VCaP (cell line): Measurements from ENCODE around the gene SPOCD1.

Experiments used
- H3K27ac ChIP-seq: fragments of 450-650 bp; 2 replicates; pipeline ENCODE4 v1.5.1; 2017
- CTCF ChIP-seq: fragments of 450-650 bp; conservative IDR thresholded peaks from 2 replicates; pipeline ENCODE4 v1.5.1; 2017; ENCODE audit warnings: mild to moderate bottlenecking, moderate library complexity

Gene SPOCD1

GRCh38 chr1:31778763-31779488 is 36.9 kb downstream of the SPOCD1 start:
- TF ChIP-seq CTCF, result no peak
- H3K27ac ChIP-seq, result no peak overlapping the region

DNA sequence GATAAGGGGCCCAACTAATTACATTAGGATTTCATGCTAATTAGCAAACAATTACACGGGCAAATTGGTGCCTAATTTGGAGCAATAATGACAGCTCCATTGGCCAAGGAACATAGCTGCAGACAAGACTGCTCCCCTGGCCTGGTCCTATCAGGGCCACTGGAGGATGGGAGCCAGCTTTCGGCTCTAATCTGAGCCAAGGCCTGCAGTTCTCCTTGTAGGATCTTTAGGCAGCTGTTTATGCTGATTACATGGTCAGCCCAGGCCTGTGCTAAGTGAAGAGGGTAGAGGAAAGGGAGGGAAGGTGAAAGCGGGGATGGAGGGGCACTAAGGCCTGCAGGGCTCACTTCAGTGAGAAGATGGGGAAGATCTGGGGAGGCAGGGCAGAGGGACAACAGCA is 39.3 kb downstream of the SPOCD1 start:
- TF ChIP-seq CTCF, result no peak
- no peak overlapping the region for H3K27ac ChIP-seq

DNA sequence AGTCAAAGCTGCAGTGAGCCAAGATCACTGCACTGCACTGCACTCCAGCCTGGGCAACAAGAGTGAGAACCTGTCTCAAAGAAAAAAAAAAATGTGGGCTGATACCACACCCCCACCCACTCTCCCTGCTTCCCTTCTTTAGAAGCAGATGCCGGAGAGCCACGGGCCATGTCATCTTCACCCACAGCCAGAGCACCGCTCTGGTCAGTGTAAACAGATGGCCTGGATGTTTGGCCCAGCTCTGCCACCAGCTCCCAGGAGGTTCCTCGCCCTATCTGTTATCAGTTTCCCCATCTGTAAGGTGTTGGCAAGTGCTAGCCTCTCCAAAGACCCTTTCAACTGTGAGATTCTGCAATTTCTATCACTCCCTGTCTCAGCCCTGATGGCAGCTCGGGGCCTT is 39.8 kb downstream of the SPOCD1 start:
- no peak overlapping the region for H3K27ac ChIP-seq
- no peak for TF ChIP-seq CTCF

GRCh38 chr1:31775210-31775999 is 40.4 kb downstream of the SPOCD1 start:
- H3K27ac ChIP-seq, result no peak overlapping the region
- no peak for TF ChIP-seq CTCF

- H3K27ac ChIP-seq, result no peak overlapping the region
Measured at GRCh38 chr1:31774495-31774894, 41.3 kb downstream of the SPOCD1 start.

DNA sequence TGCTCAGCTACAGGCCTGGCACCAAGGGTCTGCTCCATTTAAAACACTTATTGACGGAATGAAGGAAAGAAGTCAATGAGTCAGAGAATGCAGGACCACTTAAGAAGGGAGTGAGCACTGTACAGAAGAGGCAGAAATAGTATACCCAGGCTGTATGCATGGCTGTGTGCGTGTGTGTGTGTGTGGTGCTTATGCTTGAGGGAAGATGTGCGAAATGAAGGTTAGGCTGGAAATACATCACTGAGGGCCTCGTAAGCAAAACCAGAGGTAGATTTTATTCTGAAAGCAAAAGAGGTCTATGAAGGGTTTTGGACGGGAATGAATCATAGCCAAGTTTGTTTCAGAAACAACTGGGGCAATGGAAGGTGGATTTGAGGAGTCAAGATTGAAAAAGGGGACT is 42.0 kb downstream of the SPOCD1 start:
- TF ChIP-seq CTCF, result no peak
- no peak overlapping the region for H3K27ac ChIP-seq

More at GRCh38 chr1:31774495-31774894, 41.3 kb downstream of the SPOCD1 start:
- TF ChIP-seq CTCF, result no peak

- TF ChIP-seq CTCF, result no peak
- no peak overlapping the region for H3K27ac ChIP-seq
Measured at GRCh38 chr1:31772669-31773248, 43.1 kb downstream of the SPOCD1 start.
